Gastroesophageal sphincter (tissue), 3 donors: ENCODE data around the gene ADAMTS17.

Experiments
- CTCF ChIP-seq, 4 experiments: fragments of 200-600 bp in 2 of 4; fragments of 450-650 bp in 2 of 4; sonication (generic) in 1 of 4; IDR thresholded peaks; one replicate each; pipeline ENCODE4 v1.5.1; 2017 to 2019; ENCODE audit warnings: antibody characterized with exemption in 4 of 4, mild to moderate bottlenecking in 2 of 4, moderate library complexity in 2 of 4
- EP300 ChIP-seq: sonication (generic); formaldehyde crosslinking; IDR thresholded peaks from one replicate; pipeline ENCODE4 v1.6.1; 2017; ENCODE audit warnings: antibody characterized with exemption, mild to moderate bottlenecking
- POLR2A ChIP-seq, 2 donors: fragments of 450-650 bp; IDR thresholded peaks; one replicate each; pipeline ENCODE4 v1.6.1; 2017; ENCODE audit warnings: antibody characterized with exemption in 2 of 2, mild to moderate bottlenecking in 2 of 2, moderate library complexity in 1 of 2
- POLR2AphosphoS5 ChIP-seq: sonication (generic); formaldehyde crosslinking; IDR thresholded peaks from one replicate; pipeline ENCODE4 v1.6.1; 2017; ENCODE audit warnings: antibody characterized with exemption

GRCh38 chr15:100158356-100158755, 183.4 kb downstream of the ADAMTS17 start:
- TF ChIP-seq POLR2A (IDR thresholded peaks at IDR 0.05) (no peak), CTCF (IDR thresholded peaks at IDR 0.05) (no peak), EP300 (no peak), POLR2AphosphoS5 (no peak)
